CD4-positive, alpha-beta T cell treated with Interleukin-2 at 100 ng/mL for 4 hours (primary cell): ENCODE measurements around the gene SLITRK1.

ENCODE experiments used
- DNase-seq: peaks from one replicate; pipeline ENCODE4 v3.0.0-alpha.2; 2020; ENCODE audit warnings: low spot score

SLITRK1 gene

GRCh38 chr13:83881917-83882605, at the start of gene SLITRK1:
Gene SLITRK1, minus strand, starts transcription at chr13:83882474. Its CDS starts 967 bp downstream, at chr13:83881507.
- peak; percentile 7 for DNase-seq

- no peak for DNase-seq
These were observed 46.9 kb upstream of the SLITRK1 start for GRCh38 chr13:83929157-83929556.

GRCh38 chr13:83919775-83920174, 37.5 kb upstream of the SLITRK1 start:
- no peak for DNase-seq

- no peak for DNase-seq
These were observed 32.1 kb upstream of the SLITRK1 start for GRCh38 chr13:83914368-83914767.

GRCh38 chr13:83907196-83907989, 25.1 kb upstream of the SLITRK1 start:
- no peak for DNase-seq

GRCh38 chr13:83906240-83906820, 24.1 kb upstream of the SLITRK1 start:
- DNase-seq = no peak

GRCh38 chr13:83905641-83906040, 23.4 kb upstream of the SLITRK1 start:
- no peak for DNase-seq

- no peak for DNase-seq
These were observed 13.8 kb upstream of the SLITRK1 start for GRCh38 chr13:83895994-83896580.

- DNase-seq = no peak
These were observed 8.1 kb upstream of the SLITRK1 start for GRCh38 chr13:83890358-83890757.

- DNase-seq = no peak
These were observed 1.9 kb upstream of the SLITRK1 start for GRCh38 chr13:83884141-83884540.

- DNase-seq = no peak
These were observed 818 bp upstream of the SLITRK1 start for GRCh38 chr13:83883061-83883523.

GRCh38 chr13:83882606-83882959, 309 bp upstream of the SLITRK1 start:
- DNase-seq = no peak

GRCh38 chr13:83881140-83881684, 1.1 kb downstream of the SLITRK1 start:
- no peak for DNase-seq

GRCh38 chr13:83880275-83881139, 1.8 kb downstream of the SLITRK1 start:
- DNase-seq = no peak

- no peak for DNase-seq
These were observed 2.7 kb downstream of the SLITRK1 start for GRCh38 chr13:83879431-83880171.

GRCh38 chr13:83878691-83879430, 3.4 kb downstream of the SLITRK1 start:
- DNase-seq = no peak

- DNase-seq = no peak
These were observed 4.5 kb downstream of the SLITRK1 start for GRCh38 chr13:83877651-83878355.

GRCh38 chr13:83876546-83876945, 5.7 kb downstream of the SLITRK1 start:
- no peak for DNase-seq

GRCh38 chr13:83867708-83868107, 14.6 kb downstream of the SLITRK1 start:
- DNase-seq = no peak
